K562 (cell line): Measurements from ENCODE around the gene RORC. TPM values are rescaled to one million over a fixed set of nuclear protein-coding genes. Genes with fewer than 3 reads are reported as not detected.

Experiments
- CHD1 ChIP-seq: fragments of 200-600 bp; sonication (generic); IDR thresholded peaks from one replicate; pipeline ENCODE4 v1.6.1; 2012; ENCODE audit warnings: mild to moderate bottlenecking, moderate library complexity, low read length, inconsistent platforms
- DIDO1 ChIP-seq: fragments of 450-650 bp; IDR thresholded peaks from 2 replicates; pipeline ENCODE4 v1.6.1; 2016; ENCODE audit warnings: low read depth, missing biosample characterization, missing genetic modification characterization
- ETV6 ChIP-seq, 3 experiments: fragments of 150-350 bp in 1 of 3; sonication (generic) in 1 of 3; formaldehyde crosslinking in 1 of 3; IDR thresholded peaks; 2 replicates each; pipeline versions ENCODE4 v1.6.1 to v1.8.0; 2014 to 2022; ENCODE audit warnings: borderline replicate concordance in 2 of 3, low read depth in 2 of 3, antibody characterized with exemption in 1 of 3, low read length in 1 of 3, mild to moderate bottlenecking in 1 of 3, missing genetic modification reagents in 1 of 3
- FOXO4 ChIP-seq: fragments of 450-650 bp; formaldehyde crosslinking; IDR thresholded peaks from 2 replicates; pipeline ENCODE4 v1.4.0; 2020; ENCODE audit warnings: mild to moderate bottlenecking, moderate library complexity
- GTF2A2 ChIP-seq: IDR thresholded peaks from 2 replicates; pipeline ENCODE4 v1.6.1; 2016; ENCODE audit warnings: mild to moderate bottlenecking, missing genetic modification characterization, missing compliant biosample characterization
- KAT7 ChIP-seq: sonication (generic); formaldehyde crosslinking; IDR thresholded peaks from 2 replicates; pipeline ENCODE4 v1.8.0; 2022; ENCODE audit warnings: missing genetic modification reagents, mild to moderate bottlenecking, borderline replicate concordance
- MBD1 ChIP-seq: fragments of 250-450 bp; sonication (Bioruptor Pico); IDR thresholded peaks from 2 replicates; pipeline ENCODE4 v1.8.0; 2022; ENCODE audit warnings: inconsistent platforms
- NBN ChIP-seq: fragments of 450-650 bp; IDR thresholded peaks from 2 replicates; pipeline ENCODE4 v1.6.1; 2016; ENCODE audit warnings: low read depth, mild to moderate bottlenecking
- NCOA4 ChIP-seq: fragments of 450-650 bp; IDR thresholded peaks from 2 replicates; pipeline ENCODE4 v1.6.1; 2018; ENCODE audit warnings: mild to moderate bottlenecking; ENCODE audit not compliant: partially characterized antibody
- NR2C2 ChIP-seq, 2 experiments: fragments of 200-800 bp in 1 of 2; sonication (Bioruptor generic) in 1 of 2; sonication (generic) in 1 of 2; formaldehyde crosslinking in 1 of 2; IDR thresholded peaks; 2 replicates each; pipeline versions ENCODE4 v1.6.1 to v1.8.0; 2016 to 2022; ENCODE audit warnings: mild to moderate bottlenecking in 1 of 2, missing compliant biosample characterization in 1 of 2, missing genetic modification characterization in 1 of 2, missing genetic modification reagents in 1 of 2
- NR3C1 ChIP-seq: sonication (generic); formaldehyde crosslinking; IDR thresholded peaks from 2 replicates; pipeline ENCODE4 v1.8.1; 2022; ENCODE audit warnings: missing genetic modification reagents
- PRDM10 ChIP-seq: fragments of 450-650 bp; IDR thresholded peaks from 2 replicates; pipeline ENCODE4 v1.6.1; 2018; ENCODE audit not compliant: partially characterized antibody
- RB1 ChIP-seq: fragments of 450-650 bp; IDR thresholded peaks from 2 replicates; pipeline ENCODE4 v1.6.1; 2017; ENCODE audit warnings: low read depth, mild to moderate bottlenecking
- SMARCA4 ChIP-seq: fragments of 450-650 bp; IDR thresholded peaks from 2 replicates; pipeline ENCODE4 v1.6.1; 2016
- TRIM24 ChIP-seq, 2 experiments: fragments of 450-650 bp; IDR thresholded peaks; 2 replicates each; pipeline ENCODE4 v1.6.1; 2016
- WHSC1 ChIP-seq: IDR thresholded peaks from one replicate; pipeline ENCODE4 v1.6.1; 2012; ENCODE audit warnings: low read length, control low read depth, inconsistent platforms
- ZFPM2 ChIP-seq: fragments of 250-450 bp; sonication (Bioruptor Pico); IDR thresholded peaks from 2 replicates; pipeline ENCODE4 v1.5.1; 2022; ENCODE audit warnings: mild to moderate bottlenecking
- ZKSCAN1 ChIP-seq: fragments of 150-350 bp; IDR thresholded peaks from 2 replicates; pipeline ENCODE4 v1.6.1; 2016; ENCODE audit warnings: low read depth, low read length
- ZNF354B ChIP-seq: fragments of 250-450 bp; sonication (Bioruptor Pico); IDR thresholded peaks from 2 replicates; pipeline ENCODE4 v1.4.0; 2020
- ZNF696 ChIP-seq: fragments of 250-450 bp; sonication (Bioruptor Pico); conservative IDR thresholded peaks from 2 replicates; pipeline ENCODE4 v1.4.0; 2020; ENCODE audit warnings: mild to moderate bottlenecking, moderate library complexity
- polyA plus RNA-seq, 8 experiments: library from polyadenylated mRNA; depleted of rRNA in 4 of 8; stranded (reverse) in 5 of 8; unstranded in 3 of 8; fragments of >200 nt; fragmentation: Nextera tagmentation in 2 of 8; fragmentation: Illumina TruSeq in 1 of 8; extraction: Ambion mirVana in 2 of 8; extraction: Trizol in 1 of 8; gene quantifications; 2 replicates each; pipeline versions ENCODE4 v1.2.1 to v1.2.3, GENCODE V29; 2011 to 2014; ENCODE audit warnings: inconsistent platforms in 1 of 8, missing spikeins in 1 of 8
- total RNA-seq, 7 experiments: library from RNA; depleted of rRNA in 6 of 7; stranded (reverse); fragments of >200 nt in 6 of 7; fragmentation: Illumina TruSeq in 2 of 7; extraction: Trizol in 2 of 7; gene quantifications; 2 replicates each; pipeline versions ENCODE4 v1.2.1 to v1.2.3, GENCODE V29; 2011 to 2021; ENCODE audit warnings: low replicate concordance in 1 of 7

The RORC gene
- total and polyA plus RNA-seq, 9 of the 15 experiments (the other 6 are each of a cell fraction or from before 2014, with no cell fraction given) = not detected

GRCh38 chr1:151790940-151791651 lies 40.5 kb downstream of the RORC start (continued):
- no peak for TF ChIP-seq PRDM10
- TF ChIP-seq SMARCA4 = no peak
- TF ChIP-seq ZFPM2 (CRISPR knock-in tag) = no peak
- no peak for TF ChIP-seq ZKSCAN1
- no peak for TF ChIP-seq FOXO4 (CRISPR knock-in tag)
- 0 out of 2 replicates have a peak, but pooled peaks have one; percentile 10 for TF ChIP-seq NR3C1 (CRISPR knock-in tag)
- no peak for TF ChIP-seq MBD1 (CRISPR knock-in tag)
- TF ChIP-seq ETV6 (IDR thresholded peaks at IDR 0.05; ENCODE audit: borderline replicate concordance in 1 of 2, low read depth in 2 of 2, low read length in 1 of 2) = no peak
- no peak for TF ChIP-seq ETV6 (CRISPR knock-in tag; IDR thresholded peaks at IDR 0.05; ENCODE audit: borderline replicate concordance)
- no peak for TF ChIP-seq GTF2A2 (tag)
- TF ChIP-seq ZNF696 (CRISPR knock-in tag) = no peak
- TF ChIP-seq DIDO1 = no peak
- TF ChIP-seq NR2C2 (CRISPR knock-in tag; IDR thresholded peaks at IDR 0.05) = no peak
- no peak; the same call in 1 of the 2 replicates for TF ChIP-seq NR2C2 (tag; IDR thresholded peaks at IDR 0.05)
- no peak for TF ChIP-seq RB1
- TF ChIP-seq TRIM24 (IDR thresholded peaks at IDR 0.05) = no peak
- TF ChIP-seq ZNF354B (CRISPR knock-in tag) = no peak
- TF ChIP-seq NCOA4 = no peak
- no peak for TF ChIP-seq KAT7 (CRISPR knock-in tag)
- TF ChIP-seq CHD1 = no peak
- TF ChIP-seq WHSC1 = no peak
- no peak for TF ChIP-seq NBN
